ENCODE measurements around the gene ITGA5.

- TF ChIP-seq POLR2A (IDR thresholded peaks at IDR 0.05; ENCODE audit: low read depth, low read length) = no peak
- no peak for TF ChIP-seq POLR2AphosphoS5 (IDR thresholded peaks at IDR 0.05; ENCODE audit: low read depth, low read length)
- no peak for TF ChIP-seq TAF1 (IDR thresholded peaks at IDR 0.05; ENCODE audit: low read depth, low read length)
Measured at GRCh38 chr12:54426690-54427089, 7.6 kb upstream of the ITGA5 start.

Measured in GM12891 (cell line).